Mononuclear cell (primary cell): ENCODE results near the gene FGFR4. TPM values are rescaled to one million over a fixed set of nuclear protein-coding genes. Genes with fewer than 3 reads are reported as not detected.
"Not testable (repeated sequence)": the region's sequence is repeated elsewhere in the genome, so short reads cannot be mapped to it uniquely, and the experiment has no call there.

Source experiments
- H3K27me3 ChIP-seq: 2 replicates; pipeline ENCODE4 v1.6.0; 2011; ENCODE audit warnings: low read length, control low read depth; ENCODE audit not compliant: insufficient read depth
- H3K4me1 ChIP-seq: 2 replicates; pipeline ENCODE4 v1.5.1; 2011; ENCODE audit warnings: mild to moderate bottlenecking, low read length, control low read depth; ENCODE audit not compliant: insufficient read depth
- H3K4me3 ChIP-seq: 2 replicates; pipeline ENCODE4 v1.5.1; 2011; ENCODE audit warnings: mild to moderate bottlenecking, low read length, moderate library complexity
- H3K9me3 ChIP-seq: 2 replicates; pipeline ENCODE4 v1.5.1; 2011; ENCODE audit warnings: low read depth, mild to moderate bottlenecking, control low read depth, low read length
- total RNA-seq: library from RNA; depleted of rRNA; stranded (reverse); fragments of >200 nt; gene quantifications from one replicate; pipeline ENCODE4 v1.2.3, GENCODE V29; 2012

Gene FGFR4
- 1.2 TPM for total RNA-seq

DNA sequence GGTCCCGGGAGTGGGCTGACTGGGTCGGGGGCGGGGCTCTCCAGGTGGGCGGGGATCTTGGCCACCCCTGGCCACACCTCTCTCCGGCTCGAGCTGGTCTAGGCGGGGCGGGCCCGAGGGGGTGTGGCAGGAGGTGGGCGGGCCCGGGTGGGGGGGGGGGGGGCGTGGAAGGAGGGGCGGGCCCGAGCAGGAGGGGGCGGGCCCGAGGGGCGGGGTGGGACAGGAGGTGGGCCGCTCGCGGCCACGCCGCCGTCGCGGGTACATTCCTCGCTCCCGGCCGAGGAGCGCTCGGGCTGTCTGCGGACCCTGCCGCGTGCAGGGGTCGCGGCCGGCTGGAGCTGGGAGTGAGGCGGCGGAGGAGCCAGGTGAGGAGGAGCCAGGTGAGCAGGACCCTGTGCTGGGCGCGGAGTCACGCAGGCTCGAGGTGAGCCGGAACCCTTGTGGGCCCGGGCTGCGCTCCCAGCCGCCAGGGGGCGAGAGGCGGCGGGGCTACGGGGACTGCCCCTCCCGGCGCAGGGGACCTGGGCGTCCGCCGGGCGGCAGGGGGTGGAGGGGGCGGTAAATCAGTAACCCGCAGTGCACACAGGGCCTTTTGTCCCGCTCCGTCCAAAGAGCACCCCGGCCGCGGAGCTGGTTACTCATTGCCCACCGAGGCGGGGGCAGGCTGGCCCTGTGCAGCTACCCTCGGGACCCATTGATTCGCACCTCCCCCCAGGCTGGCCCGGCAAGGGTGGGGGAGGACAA, at the start of gene FGFR4:
FGFR4 (plus strand) TSS at position 262 of the 744 bp plus-strand sequence. CDS start 2,688 bp downstream, outside the sequence.
- Histone ChIP-seq H3K9me3 (no peaks in the 10 kb centered on the region), H3K4me3 (peak within 1 kb of the TSS; percentile 8), H3K4me1 (peaks cover 10% of the 10 kb centered on the region)

DNA sequence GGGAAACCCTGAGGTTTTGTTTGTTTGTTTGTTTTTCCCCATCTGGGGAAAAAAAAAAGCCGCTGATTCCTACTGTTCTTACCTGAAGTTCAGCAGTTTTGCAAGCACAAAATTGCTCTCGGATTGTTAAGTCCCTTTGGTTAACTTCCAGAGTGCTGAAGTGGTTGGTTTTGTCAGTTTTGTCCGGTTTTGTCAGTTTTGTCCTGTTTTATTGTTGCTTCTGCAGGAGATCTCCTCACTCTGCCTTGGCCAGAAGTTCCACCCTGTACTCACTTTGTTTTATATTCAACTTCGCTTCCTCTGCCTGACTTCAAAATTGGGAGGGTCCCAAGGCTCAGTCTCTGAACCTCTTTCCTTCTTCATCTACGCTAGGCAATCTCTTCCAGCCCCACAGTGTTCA, 49.8 kb upstream of the FGFR4 start:
- no peaks in the 10 kb centered on the region for H3K27me3 ChIP-seq
- H3K9me3 ChIP-seq, result no peaks in the 10 kb centered on the region
- H3K4me3 ChIP-seq, result no peak overlapping the region
- no peaks in the 10 kb centered on the region for H3K4me1 ChIP-seq

More for the DNA sequence above, at the start of gene FGFR4:
- H3K27me3 ChIP-seq, result peaks cover 4% of the 10 kb centered on the region

DNA sequence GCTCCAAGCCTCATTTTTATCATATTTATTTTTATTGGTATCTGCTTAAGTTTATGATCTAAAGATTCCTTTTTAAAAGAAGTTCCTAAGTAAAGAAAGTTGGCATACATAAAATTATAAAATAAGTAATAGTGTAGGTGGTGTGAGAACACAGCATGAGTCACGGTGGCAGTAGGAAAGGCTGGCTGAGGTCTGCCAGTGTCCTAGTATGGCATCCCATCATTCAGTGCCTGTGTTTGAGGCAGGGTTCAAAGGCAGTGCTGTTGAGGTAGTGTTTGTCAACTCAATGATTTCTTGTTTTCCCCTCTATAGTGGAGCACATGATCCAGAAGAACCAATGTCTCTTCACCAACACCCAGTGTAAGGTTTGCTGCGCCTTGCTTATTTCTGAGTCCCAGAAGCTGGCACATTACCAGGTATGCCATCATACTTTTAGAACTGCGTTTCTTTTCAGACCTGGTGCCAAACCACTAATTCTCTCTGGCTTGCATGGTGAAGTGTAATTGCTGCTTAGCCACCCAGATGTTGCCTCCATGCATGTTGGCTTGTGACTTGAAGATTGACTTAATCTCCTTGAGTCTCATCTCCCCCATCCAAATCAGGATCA, 45.8 kb upstream of the FGFR4 start:
- Histone ChIP-seq H3K4me1 (no peaks in the 10 kb centered on the region), H3K9me3 (no peaks in the 10 kb centered on the region), H3K4me3 (no peak overlapping the region), H3K27me3 (no peaks in the 10 kb centered on the region)

DNA sequence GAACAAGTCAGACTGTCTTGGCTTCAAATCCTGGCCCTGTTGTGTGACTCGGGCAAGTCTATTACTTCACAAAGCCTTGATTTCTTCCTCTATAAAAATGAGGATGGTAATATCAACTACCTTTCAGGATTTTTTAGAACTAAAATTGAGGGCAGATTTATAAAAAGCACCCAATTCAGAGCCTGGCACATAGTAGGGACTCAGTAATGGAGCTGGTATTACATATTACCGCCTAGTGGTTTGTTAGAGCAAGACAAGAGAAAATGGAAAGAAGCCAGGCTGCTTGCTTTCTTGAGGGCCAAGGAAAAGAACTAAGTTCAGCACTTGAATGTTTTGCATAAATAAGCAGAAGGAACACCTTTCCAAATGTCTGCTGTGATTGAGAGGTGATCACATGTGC, 44.8 kb upstream of the FGFR4 start:
- H3K27me3 ChIP-seq, result no peaks in the 10 kb centered on the region
- no peak overlapping the region for H3K4me3 ChIP-seq
- H3K9me3 ChIP-seq, result no peaks in the 10 kb centered on the region
- H3K4me1 ChIP-seq, result no peaks in the 10 kb centered on the region

DNA sequence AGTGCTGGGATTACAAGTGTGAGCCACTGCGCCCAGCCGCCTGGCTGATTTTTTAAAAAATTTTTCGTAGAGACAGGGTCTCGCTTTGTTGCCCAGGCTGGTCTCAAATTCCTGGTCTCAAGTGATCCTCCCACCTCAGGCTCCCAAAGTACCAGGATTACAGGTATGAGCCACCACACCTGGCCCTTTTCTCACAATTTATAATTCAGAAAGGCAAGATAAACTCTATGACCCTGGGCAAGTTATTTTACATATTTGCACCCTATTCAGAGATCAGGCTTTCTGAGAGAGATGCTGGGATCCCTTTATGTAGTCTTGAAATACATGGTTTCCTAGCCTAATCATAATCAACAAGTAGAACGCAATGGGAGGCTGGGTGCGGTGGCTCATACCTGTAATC, 43.6 kb upstream of the FGFR4 start:
- Histone ChIP-seq H3K4me1 (no peaks in the 10 kb centered on the region), H3K9me3 (no peaks in the 10 kb centered on the region), H3K27me3 (no peaks in the 10 kb centered on the region), H3K4me3 (no peak overlapping the region)

DNA sequence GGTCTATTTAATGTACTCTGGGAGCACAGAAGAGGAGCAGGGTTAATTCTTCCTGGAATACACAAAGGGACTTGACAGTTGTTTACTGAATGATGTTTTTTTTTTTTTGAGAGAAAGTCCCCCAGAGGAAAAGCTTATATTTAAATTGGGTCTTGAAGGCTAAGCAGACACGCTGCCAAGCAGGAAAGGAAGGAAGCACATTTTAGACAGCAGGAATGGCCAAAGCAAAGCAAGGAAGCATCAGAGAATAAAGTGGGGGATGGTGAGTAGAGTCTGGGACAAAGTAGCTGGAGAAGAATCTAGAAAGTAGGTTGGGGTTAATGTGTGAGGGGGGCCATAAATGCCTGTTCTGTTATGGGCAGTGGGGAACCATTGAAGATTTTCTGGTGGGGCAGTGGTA, 42.8 kb upstream of the FGFR4 start:
- no peak overlapping the region for H3K4me3 ChIP-seq
- no peaks in the 10 kb centered on the region for H3K9me3 ChIP-seq
- no peaks in the 10 kb centered on the region for H3K4me1 ChIP-seq
- H3K27me3 ChIP-seq, result no peaks in the 10 kb centered on the region

DNA sequence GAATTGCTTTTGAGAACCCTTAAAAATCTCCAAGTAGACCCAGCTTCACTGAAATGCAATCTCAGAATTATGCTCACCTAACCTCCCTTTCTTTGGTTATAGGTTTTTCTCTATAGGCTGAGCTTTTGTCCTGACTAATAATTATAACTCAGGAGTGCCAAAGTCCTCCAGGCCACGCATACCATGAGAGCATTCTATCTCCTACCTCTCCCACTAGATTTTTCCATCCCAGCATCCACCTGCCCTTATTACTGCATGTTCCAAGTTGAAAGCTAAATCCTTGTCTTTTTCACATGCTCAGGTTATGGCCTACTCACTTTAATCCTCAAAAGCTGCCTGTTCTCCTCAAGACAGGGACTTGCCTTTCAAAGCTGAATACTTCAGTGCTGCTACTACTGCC, 42.1 kb upstream of the FGFR4 start:
- Histone ChIP-seq H3K9me3 (no peaks in the 10 kb centered on the region), H3K4me1 (no peaks in the 10 kb centered on the region), H3K4me3 (no peak overlapping the region), H3K27me3 (no peaks in the 10 kb centered on the region)

DNA sequence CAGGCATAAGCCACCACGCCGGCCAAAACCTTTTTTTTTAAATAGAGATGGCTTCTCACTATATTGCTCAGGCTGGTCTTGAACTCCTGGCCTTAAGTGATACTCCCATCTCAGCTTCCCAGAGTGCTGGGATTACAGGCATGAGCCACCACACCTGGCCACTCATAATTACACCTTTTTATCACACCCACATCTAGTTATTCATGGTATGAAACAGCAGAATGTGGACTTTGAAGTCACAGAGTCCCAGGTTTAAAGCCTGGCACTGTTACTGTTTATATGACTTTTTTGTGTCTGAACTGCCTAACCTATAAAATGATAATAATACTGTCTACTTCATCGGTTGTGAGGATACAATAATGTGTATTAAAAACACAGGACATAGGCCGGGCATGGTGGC, 41.1 kb upstream of the FGFR4 start:
- Histone ChIP-seq H3K27me3 (no peaks in the 10 kb centered on the region), H3K4me3 (no peak overlapping the region), H3K4me1 (no peaks in the 10 kb centered on the region), H3K9me3 (no peaks in the 10 kb centered on the region)

DNA sequence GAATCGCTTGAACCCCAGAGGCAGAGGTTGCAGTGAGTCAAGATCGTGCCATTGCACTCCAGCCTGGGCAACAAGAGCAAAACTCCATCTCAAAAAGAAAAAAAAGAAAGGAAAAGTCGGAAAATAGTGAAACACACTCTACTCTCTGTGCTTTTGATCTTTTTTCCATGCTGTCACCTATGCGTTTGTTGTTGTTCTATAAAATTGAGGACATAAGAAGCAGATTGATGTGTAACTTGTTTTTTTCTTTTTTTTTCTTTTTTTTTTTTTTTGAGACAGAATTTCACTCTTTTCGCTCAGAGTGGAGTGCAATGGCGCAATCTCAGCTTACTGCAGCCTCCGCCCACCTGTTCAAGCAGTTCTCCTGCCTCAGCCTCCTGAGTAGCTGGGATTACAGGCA, 38.2 kb upstream of the FGFR4 start:
- not testable (repeated sequence) for H3K4me1 ChIP-seq

DNA sequence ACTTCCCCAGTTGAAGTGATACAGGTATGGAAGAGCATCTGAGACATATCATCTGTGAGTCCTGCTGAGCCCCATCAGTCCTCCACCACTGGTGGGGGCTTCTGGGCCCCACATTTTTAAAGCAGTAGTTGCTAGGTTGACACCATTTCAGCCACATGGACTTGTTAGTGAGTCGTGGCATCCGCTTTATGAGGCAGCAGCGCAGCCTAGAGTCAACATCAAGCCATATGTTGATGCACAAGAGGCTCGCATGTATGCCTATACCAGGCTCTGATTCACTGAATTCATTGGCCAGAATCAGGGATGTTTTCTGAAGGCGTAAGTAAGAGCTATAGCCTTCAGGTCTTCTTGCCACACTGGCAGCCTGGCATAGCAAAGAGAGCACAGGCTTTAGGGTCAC, 37.4 kb upstream of the FGFR4 start:
- Histone ChIP-seq H3K4me1 (no peaks in the 10 kb centered on the region), H3K9me3 (no peaks in the 10 kb centered on the region), H3K27me3 (no peaks in the 10 kb centered on the region), H3K4me3 (no peak overlapping the region)

More for the DNA sequence above, 38.2 kb upstream of the FGFR4 start:
- H3K9me3 ChIP-seq, H3K27me3 ChIP-seq, H3K4me3 ChIP-seq: not testable (repeated sequence)

DNA sequence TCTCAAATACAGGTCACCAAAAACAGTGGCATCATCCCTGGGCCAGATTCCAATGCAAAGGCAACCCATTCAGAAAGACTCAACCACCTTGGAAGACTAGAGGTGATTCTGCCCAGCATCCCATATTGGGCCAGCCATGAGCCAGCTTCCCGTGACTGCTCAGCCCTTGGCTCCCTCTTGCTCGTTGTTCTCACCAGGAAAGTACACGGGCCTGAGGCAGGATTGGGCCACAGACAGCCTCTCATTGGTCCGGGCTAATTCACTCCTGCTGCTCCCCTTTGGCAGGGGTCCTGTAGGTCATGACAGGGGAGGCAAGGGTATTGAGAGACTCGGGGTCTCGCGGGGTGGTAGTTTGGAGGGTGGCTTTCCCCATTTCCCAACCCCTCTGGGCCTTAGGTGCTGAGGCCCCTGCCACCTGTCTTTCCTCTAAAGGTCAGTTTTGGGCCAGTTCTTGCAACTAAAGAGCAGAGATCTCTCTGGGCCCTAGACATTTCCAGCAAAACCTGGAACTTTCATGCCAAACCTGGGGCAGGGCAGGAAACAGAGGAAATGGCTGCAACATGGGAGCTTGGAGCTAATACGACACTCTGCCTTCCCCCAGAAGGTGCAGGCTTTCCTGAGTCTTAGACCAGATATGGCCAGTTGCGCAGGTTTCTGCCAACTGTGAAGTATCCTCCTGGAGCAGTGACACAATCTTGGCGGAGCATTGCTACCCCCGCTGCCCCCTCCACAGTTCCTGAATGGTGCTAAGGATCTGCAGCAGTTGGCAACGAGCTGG, 22.0 kb upstream of the FGFR4 start:
- Histone ChIP-seq H3K4me3 (no peak overlapping the region), H3K27me3 (no peaks in the 10 kb centered on the region), H3K4me1 (no peaks in the 10 kb centered on the region), H3K9me3 (no peaks in the 10 kb centered on the region)

DNA sequence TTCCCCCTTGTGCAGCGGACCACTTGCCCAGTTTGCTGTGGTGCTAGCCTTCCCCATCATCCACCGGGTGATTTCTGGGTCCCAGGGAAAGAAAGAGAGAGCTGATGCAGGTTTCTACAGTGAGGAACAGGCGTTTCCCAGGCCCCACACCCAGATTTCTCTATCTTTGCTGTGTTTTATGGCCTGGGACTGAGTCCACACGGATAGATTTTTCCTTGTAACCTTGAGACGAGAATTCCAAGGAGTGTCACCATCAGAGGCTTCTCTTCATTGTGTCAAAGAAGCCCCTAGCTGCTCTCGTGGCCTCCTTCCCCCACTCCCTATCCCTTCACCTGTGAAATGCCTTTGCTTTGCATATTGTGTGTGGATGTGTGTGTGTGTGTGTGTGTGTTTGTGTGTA, 21.2 kb upstream of the FGFR4 start:
- no peak overlapping the region for H3K4me3 ChIP-seq
- H3K9me3 ChIP-seq, result no peaks in the 10 kb centered on the region
- H3K4me1 ChIP-seq, result no peaks in the 10 kb centered on the region
- H3K27me3 ChIP-seq, result no peaks in the 10 kb centered on the region

DNA sequence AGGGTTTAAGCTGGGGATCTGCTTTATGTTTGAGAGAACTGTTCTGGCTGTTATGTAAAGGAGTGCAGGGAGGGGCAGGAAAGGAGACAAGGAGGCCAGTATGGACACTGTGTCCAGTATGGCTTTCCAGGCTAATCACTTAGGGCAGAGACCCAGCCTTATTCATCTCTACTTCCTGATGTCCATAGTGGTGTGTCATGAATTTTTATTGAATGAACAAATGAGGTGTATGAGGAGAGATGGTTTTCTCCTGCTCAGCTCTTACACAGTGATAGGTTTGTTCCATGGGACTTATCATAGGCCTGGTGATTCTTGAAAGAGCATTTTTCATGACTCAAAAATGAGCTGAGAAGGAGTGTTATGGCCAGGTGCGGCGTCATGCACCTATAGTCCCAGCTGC, 20.5 kb upstream of the FGFR4 start:
- Histone ChIP-seq H3K4me3 (no peak overlapping the region), H3K9me3 (no peaks in the 10 kb centered on the region), H3K4me1 (peaks cover 4% of the 10 kb centered on the region), H3K27me3 (no peaks in the 10 kb centered on the region)

DNA sequence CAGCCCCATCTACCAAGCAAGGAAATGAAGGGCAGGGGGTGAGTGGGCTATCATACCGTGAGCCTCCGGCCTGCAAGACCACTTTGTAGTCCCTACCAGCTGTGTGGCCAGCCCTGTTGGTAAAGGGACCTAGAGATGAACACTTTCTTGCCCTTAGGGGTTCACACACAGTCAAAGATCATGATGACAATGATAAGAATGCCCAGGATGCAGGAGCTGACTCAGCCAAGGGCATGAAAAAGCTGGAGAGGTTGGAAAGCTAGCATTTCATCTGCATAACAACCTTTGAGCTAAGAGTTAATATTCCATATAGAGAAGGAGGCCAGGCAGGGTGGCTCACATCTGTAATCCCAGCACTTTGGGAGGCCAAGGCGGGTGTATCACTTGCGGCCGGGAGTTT, 19.2 kb upstream of the FGFR4 start:
- Histone ChIP-seq H3K4me3 (no peak overlapping the region), H3K9me3 (no peaks in the 10 kb centered on the region), H3K27me3 (no peaks in the 10 kb centered on the region), H3K4me1 (peaks cover 14% of the 10 kb centered on the region)

DNA sequence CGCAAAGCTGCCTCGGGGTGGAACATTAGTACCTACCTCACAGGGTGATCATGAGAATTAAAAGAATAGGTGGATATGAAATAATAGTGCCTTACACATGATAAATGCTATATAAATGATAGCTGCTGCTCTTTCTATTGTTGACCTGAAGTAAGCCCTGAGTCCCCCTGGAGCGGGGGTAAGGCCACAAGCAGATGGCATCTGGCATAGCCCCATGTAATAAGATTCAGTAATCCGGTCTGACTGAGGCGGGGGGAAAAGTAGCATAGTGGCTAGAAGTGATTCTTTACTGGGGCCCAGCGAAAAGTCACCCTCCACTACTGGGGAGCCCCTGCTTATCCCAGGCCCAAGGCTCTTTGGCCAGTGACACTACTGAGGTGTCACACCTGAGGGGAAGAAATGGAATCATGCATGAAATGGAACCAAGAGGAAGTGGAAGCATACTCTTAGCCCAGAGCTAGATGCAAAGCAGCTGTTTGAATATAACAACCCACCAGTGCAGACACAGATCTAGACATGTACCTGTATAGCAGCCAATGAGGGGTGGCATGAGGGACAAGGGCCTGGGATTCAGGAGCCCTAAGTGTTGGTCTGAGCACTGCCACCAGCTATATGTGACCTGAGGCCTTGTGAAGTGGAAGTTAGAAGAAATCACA, 16.1 kb upstream of the FGFR4 start:
- Histone ChIP-seq H3K27me3 (no peaks in the 10 kb centered on the region), H3K4me1 (peaks cover 14% of the 10 kb centered on the region), H3K9me3 (no peaks in the 10 kb centered on the region), H3K4me3 (no peak overlapping the region)
